HEK293 (cell line): ENCODE measurements around the gene CREM.

Experiments used
- CTCF ChIA-PET: fragments of 350-600 bp; formaldehyde crosslinking; extraction: SDS; loops from one replicate; lab custom pipeline; 2021; ENCODE audit warnings: antibody characterized with exemption; lab: Yijun Ruan, JAX
- POLR2A ChIA-PET: fragments of 300-600 bp; formaldehyde crosslinking; extraction: SDS; loops from one replicate; lab custom pipeline; 2020; ENCODE audit warnings: antibody characterized with exemption, inconsistent platforms; lab: Yijun Ruan, JAX
- H3K27ac ChIP-seq: fragments of 200-500 bp; sonication (Bioruptor generic); 2 replicates; pipeline ENCODE4 v1.5.1; 2014; ENCODE audit warnings: low read depth, low read length, control low read depth, inconsistent platforms; ENCODE audit errors: extremely low read depth
- H3K36me3 ChIP-seq, 2 experiments: fragments of 200-500 bp in 1 of 2; sonication (Bioruptor generic) in 1 of 2; 1 replicate in 1 of 2; 2 replicates in 1 of 2; pipeline ENCODE4 v1.5.1; 2014 to 2017; ENCODE audit warnings: inconsistent platforms in 2 of 2, low read length in 2 of 2; ENCODE audit not compliant: control insufficient read depth in 2 of 2, insufficient read depth in 1 of 2
- H3K4me1 ChIP-seq: fragments of 200-500 bp; sonication (Bioruptor generic); 2 replicates; pipeline ENCODE4 v1.5.1; 2014; ENCODE audit warnings: mild to moderate bottlenecking, low read length, inconsistent platforms; ENCODE audit not compliant: control insufficient read depth, insufficient read depth
- H3K4me3 ChIP-seq: 2 replicates; pipeline ENCODE4 v1.5.1; 2011; ENCODE audit warnings: low read depth, mild to moderate bottlenecking, control low read depth, low read length, moderate library complexity
- H3K9me3 ChIP-seq: fragments of 200-500 bp; sonication (Bioruptor generic); 2 replicates; pipeline ENCODE4 v1.5.1; 2014; ENCODE audit warnings: low read depth, low read length, inconsistent platforms; ENCODE audit not compliant: control insufficient read depth, insufficient read depth
- EGR2 ChIP-seq: fragments of 450-650 bp; formaldehyde crosslinking; IDR thresholded peaks from 2 replicates; pipeline ENCODE4 v1.5.1; 2016; ENCODE audit warnings: low read depth, missing biosample characterization, missing genetic modification characterization
- INSM2 ChIP-seq: fragments of 450-650 bp; formaldehyde crosslinking; IDR thresholded peaks from 2 replicates; pipeline ENCODE4 v1.5.1; 2016; ENCODE audit warnings: missing biosample characterization, missing genetic modification characterization
- KLF16 ChIP-seq: fragments of 450-650 bp; formaldehyde crosslinking; IDR thresholded peaks from 2 replicates; pipeline ENCODE4 v1.5.1; 2017; ENCODE audit warnings: missing biosample characterization, missing genetic modification characterization
- OSR2 ChIP-seq: fragments of 450-650 bp; formaldehyde crosslinking; IDR thresholded peaks from 2 replicates; pipeline ENCODE4 v1.5.1; 2016; ENCODE audit warnings: missing biosample characterization, missing genetic modification characterization
- ZFHX2 ChIP-seq: fragments of 450-650 bp; formaldehyde crosslinking; conservative IDR thresholded peaks from 2 replicates; pipeline ENCODE4 v1.5.1; 2016; ENCODE audit warnings: missing biosample characterization, missing genetic modification characterization
- ZNF157 ChIP-seq: fragments of 450-650 bp; formaldehyde crosslinking; IDR thresholded peaks from 2 replicates; pipeline ENCODE4 v1.5.1; 2016; ENCODE audit warnings: missing biosample characterization, missing genetic modification characterization
- ZNF174 ChIP-seq: fragments of 450-650 bp; formaldehyde crosslinking; IDR thresholded peaks from 2 replicates; pipeline ENCODE4 v1.5.0; 2017; ENCODE audit warnings: missing biosample characterization, mild to moderate bottlenecking, missing genetic modification characterization
- ZNF248 ChIP-seq: fragments of 450-650 bp; formaldehyde crosslinking; IDR thresholded peaks from 2 replicates; pipeline ENCODE4 v1.5.1; 2017; ENCODE audit warnings: missing biosample characterization, missing genetic modification characterization
- ZNF391 ChIP-seq: fragments of 450-650 bp; formaldehyde crosslinking; IDR thresholded peaks from 2 replicates; pipeline ENCODE4 v1.5.1; 2016; ENCODE audit warnings: low read depth, missing biosample characterization, missing genetic modification characterization, borderline replicate concordance
- ZNF521 ChIP-seq: fragments of 450-650 bp; formaldehyde crosslinking; IDR thresholded peaks from 2 replicates; pipeline ENCODE4 v1.5.1; 2017; ENCODE audit warnings: missing biosample characterization, mild to moderate bottlenecking, missing genetic modification characterization
- ZNF549 ChIP-seq: fragments of 450-650 bp; IDR thresholded peaks from 2 replicates; pipeline ENCODE4 v1.5.1; 2018; ENCODE audit warnings: missing biosample characterization, missing genetic modification characterization, mild to moderate bottlenecking, inconsistent platforms, moderate library complexity
- ZNF561 ChIP-seq: fragments of 450-650 bp; IDR thresholded peaks from 2 replicates; pipeline ENCODE4 v1.5.1; 2018; ENCODE audit warnings: missing biosample characterization, missing genetic modification characterization, borderline replicate concordance
- ZNF600 ChIP-seq: fragments of 450-650 bp; formaldehyde crosslinking; IDR thresholded peaks from 2 replicates; pipeline ENCODE4 v1.5.1; 2016; ENCODE audit warnings: missing biosample characterization, missing genetic modification characterization
- ZNF621 ChIP-seq: fragments of 450-650 bp; formaldehyde crosslinking; IDR thresholded peaks from 2 replicates; pipeline ENCODE4 v1.5.1; 2017; ENCODE audit warnings: missing biosample characterization, missing genetic modification characterization
- ZNF624 ChIP-seq: fragments of 450-650 bp; formaldehyde crosslinking; IDR thresholded peaks from 2 replicates; pipeline ENCODE4 v1.5.1; 2017; ENCODE audit warnings: missing biosample characterization, missing genetic modification characterization
- ZNF626 ChIP-seq: fragments of 450-650 bp; sonication (Bioruptor Pico); formaldehyde crosslinking; IDR thresholded peaks from 2 replicates; pipeline ENCODE4 v1.5.1; 2018; ENCODE audit warnings: missing biosample characterization, missing genetic modification characterization, inconsistent platforms
- ZNF664 ChIP-seq: fragments of 450-650 bp; formaldehyde crosslinking; IDR thresholded peaks from 2 replicates; pipeline ENCODE4 v1.5.1; 2016; ENCODE audit warnings: missing biosample characterization, missing genetic modification characterization
- ZNF768 ChIP-seq: fragments of 450-650 bp; formaldehyde crosslinking; IDR thresholded peaks from 2 replicates; pipeline ENCODE4 v1.5.1; 2018; ENCODE audit warnings: missing biosample characterization, mild to moderate bottlenecking, missing genetic modification characterization
- TF ChIP-seq, protein P1 (sequence below): fragments of 450-650 bp; formaldehyde crosslinking; IDR thresholded peaks from 2 replicates; pipeline ENCODE4 v1.5.1; 2016; ENCODE audit warnings: missing biosample characterization, missing genetic modification characterization
- TF ChIP-seq, protein P2 (sequence below): fragments of 450-650 bp; formaldehyde crosslinking; IDR thresholded peaks from 2 replicates; pipeline ENCODE4 v1.5.1; 2017; ENCODE audit warnings: missing biosample characterization, missing genetic modification characterization

Gene CREM

DNA sequence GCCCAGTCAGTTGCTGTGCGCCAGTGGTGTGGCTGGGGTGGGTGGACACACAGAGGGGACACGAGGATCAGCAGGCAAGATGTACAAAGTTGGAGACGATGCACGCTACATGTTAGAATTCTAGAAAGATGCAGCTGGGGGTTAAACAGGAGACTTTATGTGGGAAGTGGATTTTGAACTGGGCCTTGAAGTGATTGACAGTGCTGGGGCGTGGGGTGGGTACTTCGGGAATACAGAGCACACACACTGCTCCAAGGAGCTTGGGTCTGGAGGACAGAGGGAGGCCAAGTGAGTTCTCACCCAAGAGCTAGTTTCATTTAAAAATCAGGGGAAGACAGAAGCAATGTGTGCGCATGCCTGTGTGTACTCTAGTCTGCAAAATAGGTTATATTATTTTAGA is 87.1 kb downstream of the CREM start:
- no peak overlapping the region for H3K4me3 ChIP-seq
- no peaks in the 10 kb centered on the region for H3K9me3 ChIP-seq
- peaks cover 0 to 15% of the 10 kb centered on the region in 2 experiments; a peak in 1 of 3 replicates for H3K36me3 ChIP-seq
- POLR2A ChIA-PET = no interaction called here
- H3K27ac ChIP-seq = no peak overlapping the region
- no peaks in the 10 kb centered on the region for H3K4me1 ChIP-seq
- TF ChIP-seq ZNF391 (tag by site-specific recombination) (no peak), ZNF549 (tag by site-specific recombination) (no peak), KLF16 (tag by site-specific recombination) (no peak), EGR2 (tag by site-specific recombination) (no peak), ZNF157 (no peak), ZNF521 (tag by site-specific recombination) (no peak), ZNF768 (tag by site-specific recombination) (no peak), ZNF626 (tag by site-specific recombination) (no peak), ZNF174 (no peak), ZNF624 (tag by site-specific recombination) (no peak), OSR2 (tag by site-specific recombination) (no peak), ZNF664 (tag by site-specific recombination) (no peak)
- TF ChIP-seq, protein P1, sequence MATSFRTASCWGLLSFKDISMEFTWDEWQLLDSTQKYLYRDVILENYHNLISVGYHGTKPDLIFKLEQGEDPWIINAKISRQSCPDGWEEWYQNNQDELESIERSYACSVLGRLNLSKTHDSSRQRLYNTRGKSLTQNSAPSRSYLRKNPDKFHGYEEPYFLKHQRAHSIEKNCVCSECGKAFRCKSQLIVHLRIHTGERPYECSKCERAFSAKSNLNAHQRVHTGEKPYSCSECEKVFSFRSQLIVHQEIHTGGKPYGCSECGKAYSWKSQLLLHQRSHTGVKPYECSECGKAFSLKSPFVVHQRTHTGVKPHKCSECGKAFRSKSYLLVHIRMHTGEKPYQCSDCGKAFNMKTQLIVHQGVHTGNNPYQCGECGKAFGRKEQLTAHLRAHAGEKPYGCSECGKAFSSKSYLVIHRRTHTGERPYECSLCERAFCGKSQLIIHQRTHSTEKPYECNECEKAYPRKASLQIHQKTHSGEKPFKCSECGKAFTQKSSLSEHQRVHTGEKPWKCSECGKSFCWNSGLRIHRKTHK (tag by site-specific recombination) = no peak
- CTCF ChIA-PET = interaction anchor here (0.6 to 2.5 kb wide), 3 partner anchors 9 to 93 kb away, joined by 3 to 10 read pairs (median 6); no protein-coding TSS in a partner anchor

DNA sequence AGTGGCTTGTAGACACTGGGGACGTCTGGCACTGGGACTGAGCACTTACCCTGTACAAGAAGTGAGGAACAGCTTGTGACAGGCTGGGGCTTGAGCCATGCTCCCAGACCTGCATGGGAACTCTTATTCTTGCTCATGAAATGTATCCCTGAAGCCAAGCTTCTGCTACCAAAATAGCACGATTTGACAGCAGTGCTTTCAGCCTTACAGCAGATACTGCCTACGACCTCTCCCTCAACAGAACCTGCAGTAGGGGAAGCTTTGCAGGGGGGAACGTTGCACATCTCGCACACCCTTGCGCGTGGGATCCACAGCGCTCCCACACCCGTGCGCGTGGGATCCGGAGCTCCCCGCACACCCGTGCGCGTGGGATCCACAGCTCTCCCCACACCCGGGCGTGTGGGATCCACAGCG is 88.0 kb downstream of the CREM start:
- Histone ChIP-seq H3K4me3 (no peak overlapping the region), H3K4me1 (no peaks in the 10 kb centered on the region), H3K9me3 (no peaks in the 10 kb centered on the region), H3K36me3 (peaks cover 0 to 9% of the 10 kb centered on the region in 2 experiments; a peak in 1 of 3 replicates), H3K27ac (no peak overlapping the region)
- TF ChIP-seq ZFHX2 (tag by site-specific recombination) (peak; percentile 41; the same call in 1 of the 2 replicates), ZNF621 (tag by site-specific recombination) (no peak), EGR2 (tag by site-specific recombination) (0 out of 2 replicates have a peak, but pooled peaks have one; percentile 15), INSM2 (no peak), ZNF561 (tag by site-specific recombination) (no peak), ZNF248 (no peak), ZNF600 (tag by site-specific recombination) (peak; percentile 37)
- TF ChIP-seq, protein P2, sequence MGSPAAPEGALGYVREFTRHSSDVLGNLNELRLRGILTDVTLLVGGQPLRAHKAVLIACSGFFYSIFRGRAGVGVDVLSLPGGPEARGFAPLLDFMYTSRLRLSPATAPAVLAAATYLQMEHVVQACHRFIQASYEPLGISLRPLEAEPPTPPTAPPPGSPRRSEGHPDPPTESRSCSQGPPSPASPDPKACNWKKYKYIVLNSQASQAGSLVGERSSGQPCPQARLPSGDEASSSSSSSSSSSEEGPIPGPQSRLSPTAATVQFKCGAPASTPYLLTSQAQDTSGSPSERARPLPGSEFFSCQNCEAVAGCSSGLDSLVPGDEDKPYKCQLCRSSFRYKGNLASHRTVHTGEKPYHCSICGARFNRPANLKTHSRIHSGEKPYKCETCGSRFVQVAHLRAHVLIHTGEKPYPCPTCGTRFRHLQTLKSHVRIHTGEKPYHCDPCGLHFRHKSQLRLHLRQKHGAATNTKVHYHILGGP (tag by site-specific recombination) = no peak
- ChIA-PET POLR2A (no interaction called here), CTCF (interaction anchor here (0.6 to 2.0 kb wide), 4 partner anchors 19 to 106 kb away, joined by 3 to 6 read pairs (median 4); no protein-coding TSS in a partner anchor)
